ENCODE measurements around the gene TRAF6.

The TRAF6 gene

GRCh38 chr11:36467012-36467411 lies 43.1 kb downstream of the TRAF6 start:
- H3K9me3 ChIP-seq (ENCODE audit: severe bottlenecking) = peaks cover 3% of the 10 kb centered on the region
- no peak for DNase-seq

DNA sequence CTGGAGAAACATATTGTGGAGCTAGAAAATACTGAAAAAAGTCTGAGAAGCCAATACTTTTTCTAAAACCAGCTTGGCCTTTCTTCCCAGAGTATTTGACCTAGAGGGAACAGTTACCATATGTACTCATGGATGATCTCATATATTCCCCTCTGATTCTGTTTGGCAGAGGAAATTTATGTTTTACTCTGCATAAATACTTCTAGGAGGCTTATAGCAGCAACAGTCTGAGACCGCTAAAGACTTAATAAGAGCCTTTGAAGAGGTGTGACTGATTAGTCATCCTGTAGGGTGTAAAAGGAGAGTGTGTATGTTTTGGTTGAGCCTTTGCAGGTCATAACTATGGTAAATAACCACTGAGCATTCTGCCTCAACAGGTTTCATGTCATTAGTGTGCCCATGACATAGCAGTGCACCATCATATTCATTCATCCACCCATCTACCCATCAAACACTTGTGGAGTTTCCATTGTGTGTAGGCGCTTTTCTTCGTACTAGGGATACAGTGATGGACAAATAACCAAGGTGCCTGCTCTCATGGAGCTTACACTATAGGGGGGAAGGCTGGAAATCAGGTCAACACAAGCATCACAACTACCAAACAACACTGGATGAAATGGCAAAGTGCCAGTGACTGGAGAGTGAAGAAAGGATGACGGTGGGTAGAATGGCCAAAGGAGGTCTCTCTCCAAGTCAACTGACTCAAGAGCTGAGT lies 44.5 kb downstream of the TRAF6 start:
- Histone ChIP-seq H3K27me3 (ENCODE audit: insufficient read depth, low read depth, severe bottlenecking) (no peaks in the 10 kb centered on the region), H3K9me3 (ENCODE audit: severe bottlenecking) (peaks cover 3% of the 10 kb centered on the region), H3K36me3 (no peaks in the 10 kb centered on the region), H3K27ac (no peak overlapping the region), H3K4me3 (ENCODE audit: low read depth, low read length) (no peak overlapping the region)
- TF ChIP-seq CTCF (IDR thresholded peaks at IDR 0.05; ENCODE audit: low read depth, low read length) = no peak
- DNase-seq = no peak

More at GRCh38 chr11:36467012-36467411, 43.1 kb downstream of the TRAF6 start:
- Histone ChIP-seq H3K27ac (no peak overlapping the region), H3K27me3 (ENCODE audit: insufficient read depth, low read depth, severe bottlenecking) (no peaks in the 10 kb centered on the region), H3K4me3 (ENCODE audit: low read depth, low read length) (no peak overlapping the region), H3K36me3 (no peaks in the 10 kb centered on the region)
- no peak for TF ChIP-seq CTCF (IDR thresholded peaks at IDR 0.05; ENCODE audit: low read depth, low read length)

- Histone ChIP-seq H3K27ac (no peak overlapping the region), H3K4me3 (ENCODE audit: low read depth, low read length) (no peak overlapping the region), H3K9me3 (ENCODE audit: severe bottlenecking) (peaks cover 3% of the 10 kb centered on the region), H3K27me3 (ENCODE audit: insufficient read depth, low read depth, severe bottlenecking) (no peaks in the 10 kb centered on the region), H3K36me3 (no peaks in the 10 kb centered on the region)
- no peak for TF ChIP-seq CTCF (IDR thresholded peaks at IDR 0.05; ENCODE audit: low read depth, low read length)
- DNase-seq = no peak
Measured at GRCh38 chr11:36464720-36465119, 45.4 kb downstream of the TRAF6 start.

DNA sequence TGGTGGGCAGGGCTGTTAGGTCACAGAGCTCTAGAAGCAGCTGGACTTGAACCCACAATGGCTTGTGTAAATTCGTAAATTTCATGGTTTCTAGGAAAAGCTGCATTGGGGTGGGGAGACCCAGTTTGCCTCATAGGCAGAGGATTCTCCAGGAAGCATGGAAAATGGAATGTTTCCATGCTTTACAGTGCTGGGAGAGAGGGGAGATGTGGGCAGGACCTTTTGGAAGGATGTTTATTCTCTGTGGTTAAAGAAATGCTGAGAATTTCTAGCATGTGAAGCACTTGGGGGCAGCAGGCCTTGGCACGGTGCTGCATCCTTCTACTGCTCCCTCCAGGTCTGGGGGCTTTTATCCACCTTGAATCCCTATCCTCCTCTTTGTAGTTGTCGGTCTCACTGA lies 46.3 kb downstream of the TRAF6 start:
- DNase-seq = no peak
- Histone ChIP-seq H3K36me3 (no peaks in the 10 kb centered on the region), H3K27ac (no peak overlapping the region), H3K27me3 (ENCODE audit: insufficient read depth, low read depth, severe bottlenecking) (no peaks in the 10 kb centered on the region), H3K4me3 (ENCODE audit: low read depth, low read length) (no peak overlapping the region), H3K9me3 (ENCODE audit: severe bottlenecking) (peaks cover 3% of the 10 kb centered on the region)
- TF ChIP-seq CTCF (IDR thresholded peaks at IDR 0.05; ENCODE audit: low read depth, low read length) = no peak

- DNase-seq = no peak
- TF ChIP-seq CTCF (IDR thresholded peaks at IDR 0.05; ENCODE audit: low read depth, low read length) = no peak
- peaks cover 3% of the 10 kb centered on the region for H3K9me3 ChIP-seq (ENCODE audit: severe bottlenecking)
- no peak overlapping the region for H3K27ac ChIP-seq
- no peaks in the 10 kb centered on the region for H3K36me3 ChIP-seq
- no peaks in the 10 kb centered on the region for H3K27me3 ChIP-seq (ENCODE audit: insufficient read depth, low read depth, severe bottlenecking)
- no peak overlapping the region for H3K4me3 ChIP-seq (ENCODE audit: low read depth, low read length)
Measured at GRCh38 chr11:36462321-36462720, 47.8 kb downstream of the TRAF6 start.

DNA sequence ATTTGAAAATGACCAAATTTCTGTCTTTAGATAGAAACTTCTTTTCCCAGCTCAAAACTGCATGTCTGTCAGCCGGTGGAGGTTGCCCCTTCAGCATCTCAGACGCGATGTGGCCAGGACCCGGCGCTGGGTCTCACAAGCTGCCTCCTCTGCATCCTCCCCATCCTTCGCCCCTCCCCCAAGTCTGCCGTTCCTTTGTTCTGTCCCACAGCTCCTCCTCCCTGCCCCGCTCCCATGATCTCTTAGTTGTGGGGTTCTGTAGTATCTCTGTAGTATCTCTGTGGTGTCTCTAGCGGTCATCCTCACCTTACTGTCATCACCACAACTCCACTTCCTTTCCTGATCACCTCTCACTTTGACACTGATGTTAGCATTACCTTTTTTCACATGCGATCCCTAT lies 49.9 kb downstream of the TRAF6 start:
- no peak for DNase-seq
- H3K9me3 ChIP-seq (ENCODE audit: severe bottlenecking) = no peaks in the 10 kb centered on the region
- no peaks in the 10 kb centered on the region for H3K36me3 ChIP-seq
- no peak overlapping the region for H3K27ac ChIP-seq
- TF ChIP-seq CTCF (IDR thresholded peaks at IDR 0.05; ENCODE audit: low read depth, low read length) = no peak
- no peaks in the 10 kb centered on the region for H3K27me3 ChIP-seq (ENCODE audit: insufficient read depth, low read depth, severe bottlenecking)
- no peak overlapping the region for H3K4me3 ChIP-seq (ENCODE audit: low read depth, low read length)

Measured in WERI-Rb-1 (cell line).